B cell (primary cell): ENCODE data around the gene FBXO2. TPM values are rescaled to one million over a fixed set of nuclear protein-coding genes. Genes with fewer than 3 reads are reported as not detected.

Experiments
- ATAC-seq: fragments of 200-7000 bp; cut with Tn5 transposase; one replicate; pipeline ENCODE4 v1.10.0; 2021; ENCODE audit warnings: low read depth, mild to moderate bottlenecking, moderate number of reproducible peaks, moderate library complexity
- CTCF ChIA-PET: fragments of 350-600 bp; sonication (Branson Sonifier 250); formaldehyde crosslinking; loops from one replicate; lab custom pipeline; 2021; ENCODE audit warnings: antibody characterized with exemption, inconsistent platforms; lab: Charles Lee
- POLR2A ChIA-PET: fragments of 350-600 bp; sonication (Branson Sonifier 250); formaldehyde crosslinking; loops from one replicate; lab custom pipeline; 2021; ENCODE audit warnings: antibody characterized with exemption; lab: Charles Lee
- DNase-seq: peaks from one replicate; pipeline ENCODE4 v3.0.0; 2013
- H2AFZ ChIP-seq: 2 replicates; pipeline ENCODE4 v1.6.1; 2012; ENCODE audit warnings: mild to moderate bottlenecking, low read depth, low read length; ENCODE audit not compliant: insufficient read depth, poor library complexity, severe bottlenecking
- H3K27ac ChIP-seq, 2 donors: 1 replicate in 1 of 2; 2 replicates in 1 of 2; pipeline ENCODE4 v1.5.1; 2012 to 2013; ENCODE audit warnings: low read length in 2 of 2, mild to moderate bottlenecking in 2 of 2, moderate library complexity in 1 of 2
- H3K27me3 ChIP-seq, 4 experiments: fragments of 200-600 bp in 1 of 4; sonication (generic) in 1 of 4; replicated peaks in 1 of 4; 1 replicate in 2 of 4; 2 replicates in 2 of 4; pipeline versions ENCODE4 v1.6.1 to v1.7.0; 2013 to 2016; ENCODE audit warnings: low read length in 3 of 4, mild to moderate bottlenecking in 2 of 4, mixed read lengths in 1 of 4, moderate library complexity in 1 of 4; ENCODE audit not compliant: insufficient read depth in 4 of 4, control insufficient read depth in 3 of 4; ENCODE audit errors: control extremely low read depth in 1 of 4
- H3K36me3 ChIP-seq, 2 experiments: replicated peaks in 1 of 2; 1 replicate in 1 of 2; 2 replicates in 1 of 2; pipeline versions ENCODE4 v1.6.1 to v1.7.1; 2013; ENCODE audit warnings: low read length in 1 of 2; ENCODE audit not compliant: insufficient read depth in 2 of 2, control insufficient read depth in 1 of 2; ENCODE audit errors: control extremely low read depth in 1 of 2, extremely low read depth in 1 of 2
- H3K4me1 ChIP-seq, 2 donors: fragments of 200-600 bp in 1 of 2; sonication (generic) in 1 of 2; 1 replicate in 1 of 2; 2 replicates in 1 of 2; pipeline versions ENCODE4 v1.5.1 to v1.6.1; 2013 to 2017; ENCODE audit warnings: low read length in 2 of 2; ENCODE audit not compliant: control insufficient read depth in 2 of 2, insufficient read depth in 2 of 2
- H3K4me2 ChIP-seq: replicated peaks from 2 replicates; pipeline ENCODE3; 2012; ENCODE audit warnings: mild to moderate bottlenecking, low read depth, low read length; ENCODE audit not compliant: poor library complexity, severe bottlenecking
- H3K4me3 ChIP-seq, 5 experiments: fragments of 200-600 bp in 1 of 5; sonication (generic) in 1 of 5; 1 replicate in 3 of 5; 2 replicates in 2 of 5; pipeline versions ENCODE4 v1.5.1 to v1.7.0; 2011 to 2016; ENCODE audit warnings: low read length in 4 of 5, mild to moderate bottlenecking in 4 of 5, low read depth in 2 of 5, control low read depth in 1 of 5, moderate library complexity in 1 of 5; ENCODE audit not compliant: insufficient read depth in 1 of 5; ENCODE audit errors: control extremely low read depth in 1 of 5, extremely low read depth in 1 of 5
- H3K79me2 ChIP-seq: fragments of 200-600 bp; sonication (generic); one replicate; pipeline ENCODE4 v1.6.0; 2016; ENCODE audit warnings: low read length; ENCODE audit not compliant: control insufficient read depth, insufficient read depth
- H3K9ac ChIP-seq: fragments of 200-600 bp; sonication (generic); 2 replicates; pipeline ENCODE4 v1.6.1; 2017; ENCODE audit warnings: mild to moderate bottlenecking, low read length, moderate library complexity
- H3K9me3 ChIP-seq, 3 donors: one replicate each; pipeline versions ENCODE4 v1.6.1 to v1.7.1; 2013; ENCODE audit warnings: low read length in 2 of 3; ENCODE audit not compliant: control insufficient read depth in 2 of 3, insufficient read depth in 1 of 3; ENCODE audit errors: control extremely low read depth in 1 of 3
- H4K20me1 ChIP-seq: 2 replicates; pipeline ENCODE4 v1.6.0; 2012; ENCODE audit warnings: mild to moderate bottlenecking, low read length; ENCODE audit not compliant: insufficient read depth, control insufficient read depth, poor library complexity, severe bottlenecking
- H3K27ac Mint-ChIP-seq: one replicate; pipeline ENCODE4 v1.8.0; 2021; ENCODE audit warnings: mixed read lengths
- H3K27me3 Mint-ChIP-seq: one replicate; pipeline ENCODE4 v1.8.0; 2021; ENCODE audit warnings: mixed read lengths
- H3K4me1 Mint-ChIP-seq: one replicate; pipeline ENCODE4 v1.8.0; 2021; ENCODE audit warnings: mixed read lengths
- H3K4me3 Mint-ChIP-seq: one replicate; pipeline ENCODE4 v1.8.0; 2021; ENCODE audit warnings: mixed read lengths
- H3K9me3 Mint-ChIP-seq: one replicate; pipeline ENCODE4 v1.8.0; 2022; ENCODE audit warnings: mixed read lengths; ENCODE audit not compliant: insufficient read depth
- CTCF ChIP-seq: fragments of 200-600 bp; IDR thresholded peaks from one replicate; pipeline ENCODE4 v1.8.0; 2022; ENCODE audit warnings: antibody characterized with exemption, mild to moderate bottlenecking
- EZH2 ChIP-seq: IDR thresholded peaks from 2 replicates; pipeline ENCODE4 v1.6.1; 2012; ENCODE audit warnings: borderline replicate concordance, low read depth, mild to moderate bottlenecking, moderate library complexity, low read length; ENCODE audit not compliant: insufficient read depth, poor library complexity, severe bottlenecking
- WGBS: methylation state at CpG from one replicate; pipeline ENCODE4 v1.1.5; 2013; ENCODE audit warnings: missing lambda C conversion rate; ENCODE audit not compliant: insufficient coverage; 5-methylcytosine and 5-hydroxymethylcytosine counted together
- intact Hi-C: fragments of 100-400 bp; cut with micrococcal nuclease; formaldehyde crosslinking; loops from one replicate; pipeline ENCODE4 v1.10.0; 2022
- polyA plus RNA-seq: library from polyadenylated mRNA; depleted of rRNA; stranded (reverse); fragments of >200 nt; gene quantifications from 2 replicates; pipeline ENCODE4 v1.2.3, GENCODE V29; 2012
- total RNA-seq, 2 donors: library from RNA; stranded (reverse); fragments of 120-200 nt in 1 of 2; gene quantifications; 1 replicate in 1 of 2; 2 replicates in 1 of 2; pipeline versions ENCODE4 v1.2.3 to v1.2.4, GENCODE V29; 2013 to 2022

Gene FBXO2
- total and polyA plus RNA-seq, 2 donors (not counting 1 experiment from before 2014, with no cell fraction given): 9.6 TPM

- no peaks in the 10 kb centered on the region for H3K79me2 ChIP-seq
- no peaks in the 10 kb centered on the region for H3K27me3 ChIP-seq
- no peaks in the 10 kb centered on the region for H3K36me3 ChIP-seq
- H3K27ac ChIP-seq: no peak overlapping the region
- DNase-seq (peak; percentile 64), ATAC-seq (peak; percentile 43)
- no peaks in the 10 kb centered on the region for H3K9me3 Mint-ChIP-seq
- H2AFZ ChIP-seq: no peak overlapping the region
- H3K9me3 ChIP-seq: no peaks in the 10 kb centered on the region
- peak overlapping the region; percentile 81 for H3K4me2 ChIP-seq
- ChIA-PET CTCF (interaction anchor here (0.8 to 18.9 kb wide), 7 partner anchors 15 to 611 kb away, joined by 3 to 231 read pairs (median 7); partner anchors contain the start of gene FBXO6), POLR2A (interaction anchor here (0.5 to 0.7 kb wide), 2 partner anchors 65 to 588 kb away, joined by 3 read pairs; no protein-coding TSS in a partner anchor)
- no peak overlapping the region for H3K9ac ChIP-seq
- H4K20me1 ChIP-seq: no peaks in the 10 kb centered on the region
- intact Hi-C loops: loop anchor here (10.0 kb wide), 1 partner anchor 174 kb away; the partner anchor contains the start of gene DISP3
- H3K4me3 Mint-ChIP-seq: peak overlapping the region; percentile 57
- WGBS: 32% methylated on average over 26 of the region's 30 CpGs
- H3K4me1 Mint-ChIP-seq: peaks cover 27% of the 10 kb centered on the region
- peak overlapping the region in 2 of 5 experiments; percentile 21 to 24 for H3K4me3 ChIP-seq
- no peaks in the 10 kb centered on the region for H3K27me3 Mint-ChIP-seq
- no peak overlapping the region for H3K27ac Mint-ChIP-seq
- peaks cover 14 to 23% of the 10 kb centered on the region in 2 donors for H3K4me1 ChIP-seq
- TF ChIP-seq CTCF (no peak), EZH2 (no peak)
These were observed 5.5 kb downstream of the FBXO2 start for GRCh38 chr1:11648732-11649158.

- Histone ChIP-seq H4K20me1 (no peaks in the 10 kb centered on the region), H3K9ac (no peak overlapping the region), H2AFZ (no peak overlapping the region), H3K27me3 (no peaks in the 10 kb centered on the region), H3K36me3 (no peaks in the 10 kb centered on the region), H3K27ac (no peak overlapping the region), H3K4me3 (no peak overlapping the region), H3K79me2 (no peaks in the 10 kb centered on the region), H3K4me1 (peaks cover 14 to 21% of the 10 kb centered on the region in 2 donors), H3K4me2 (no peak overlapping the region), H3K9me3 (no peaks in the 10 kb centered on the region)
- ChIA-PET POLR2A (interaction anchor here (0.7 kb wide), 1 partner anchor 587 kb away, joined by 3 read pairs; no protein-coding TSS in a partner anchor), CTCF (interaction anchor here (0.9 to 18.9 kb wide), 5 partner anchors 12 to 611 kb away, joined by 3 to 231 read pairs (median 3); no protein-coding TSS in a partner anchor)
- peaks cover 27% of the 10 kb centered on the region for H3K4me1 Mint-ChIP-seq
- DNase-seq (no peak), ATAC-seq (no peak)
- no peaks in the 10 kb centered on the region for H3K9me3 Mint-ChIP-seq
- no peaks in the 10 kb centered on the region for H3K27me3 Mint-ChIP-seq
- 100% methylated on average over 4 of the region's 6 CpGs for WGBS
- TF ChIP-seq EZH2 (no peak), CTCF (no peak)
- no peak overlapping the region for H3K4me3 Mint-ChIP-seq
- intact Hi-C loops: loop anchor here (10.0 kb wide), 1 partner anchor 173 kb away; the partner anchor contains the start of gene DISP3
- H3K27ac Mint-ChIP-seq: no peak overlapping the region
These were observed 6.2 kb downstream of the FBXO2 start for GRCh38 chr1:11648039-11648438.
